D721Med (cell line): ENCODE results near the gene PGAP3.

Experiments
- DNase-seq: peaks from one replicate; pipeline ENCODE4 v3.0.0; 2011; ENCODE audit warnings: low spot score; ENCODE audit not compliant: insufficient read length
- FAIRE-seq: peaks from 2 replicates; lab custom pipeline; 2011; peaks lifted over from hg19 to GRCh38; lab: Jason Lieb, UNC
- TF ChIP-seq, protein P1 (sequence below): IDR thresholded peaks from 2 replicates; pipeline ENCODE4 v1.5.1; 2012; ENCODE audit warnings: mild to moderate bottlenecking, control low read depth; ENCODE audit not compliant: insufficient read depth; ENCODE audit errors: missing control alignments

PGAP3 gene

DNA sequence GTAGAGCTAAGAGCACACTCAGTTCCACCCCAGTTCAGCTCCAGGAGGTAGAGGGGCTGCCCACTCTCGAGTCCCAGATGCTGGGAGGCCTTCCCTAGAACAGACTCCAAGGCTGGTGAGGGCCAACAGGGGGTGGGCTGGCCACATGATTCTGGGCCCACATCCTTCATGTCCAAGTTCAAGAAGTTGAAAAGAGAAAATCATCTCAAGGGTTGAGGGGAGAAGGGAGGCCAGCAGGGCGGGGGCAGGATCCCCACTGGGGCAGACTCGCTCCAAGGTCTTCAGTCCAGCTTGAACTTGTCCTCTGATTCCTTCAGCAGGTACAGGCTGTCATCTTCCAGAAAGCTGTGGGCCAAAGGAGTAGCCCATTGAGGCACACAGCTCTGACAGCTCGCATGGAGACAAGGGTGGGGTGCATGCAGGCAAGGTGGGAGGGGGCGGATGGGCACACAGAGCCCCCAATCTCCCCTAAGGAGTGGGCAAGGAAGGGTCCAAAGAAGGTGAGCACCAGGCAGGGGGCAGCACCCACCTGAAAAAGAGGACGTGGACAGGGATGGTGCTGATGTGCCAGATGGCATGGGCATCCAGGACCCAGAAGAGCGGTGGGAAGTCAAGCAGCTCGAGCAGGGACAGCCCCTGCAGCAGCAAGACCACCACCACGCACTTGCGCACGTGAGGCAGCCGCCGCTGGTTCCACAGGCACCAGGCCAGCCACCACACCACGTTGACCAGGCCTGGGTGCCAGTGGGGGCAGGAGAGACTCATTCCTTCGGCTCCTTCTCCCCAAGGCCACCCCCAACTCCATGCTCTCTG, 15.1 kb downstream of the PGAP3 start:
- no peak for FAIRE-seq
- TF ChIP-seq, protein P1, sequence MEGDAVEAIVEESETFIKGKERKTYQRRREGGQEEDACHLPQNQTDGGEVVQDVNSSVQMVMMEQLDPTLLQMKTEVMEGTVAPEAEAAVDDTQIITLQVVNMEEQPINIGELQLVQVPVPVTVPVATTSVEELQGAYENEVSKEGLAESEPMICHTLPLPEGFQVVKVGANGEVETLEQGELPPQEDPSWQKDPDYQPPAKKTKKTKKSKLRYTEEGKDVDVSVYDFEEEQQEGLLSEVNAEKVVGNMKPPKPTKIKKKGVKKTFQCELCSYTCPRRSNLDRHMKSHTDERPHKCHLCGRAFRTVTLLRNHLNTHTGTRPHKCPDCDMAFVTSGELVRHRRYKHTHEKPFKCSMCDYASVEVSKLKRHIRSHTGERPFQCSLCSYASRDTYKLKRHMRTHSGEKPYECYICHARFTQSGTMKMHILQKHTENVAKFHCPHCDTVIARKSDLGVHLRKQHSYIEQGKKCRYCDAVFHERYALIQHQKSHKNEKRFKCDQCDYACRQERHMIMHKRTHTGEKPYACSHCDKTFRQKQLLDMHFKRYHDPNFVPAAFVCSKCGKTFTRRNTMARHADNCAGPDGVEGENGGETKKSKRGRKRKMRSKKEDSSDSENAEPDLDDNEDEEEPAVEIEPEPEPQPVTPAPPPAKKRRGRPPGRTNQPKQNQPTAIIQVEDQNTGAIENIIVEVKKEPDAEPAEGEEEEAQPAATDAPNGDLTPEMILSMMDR: no peak

DNA sequence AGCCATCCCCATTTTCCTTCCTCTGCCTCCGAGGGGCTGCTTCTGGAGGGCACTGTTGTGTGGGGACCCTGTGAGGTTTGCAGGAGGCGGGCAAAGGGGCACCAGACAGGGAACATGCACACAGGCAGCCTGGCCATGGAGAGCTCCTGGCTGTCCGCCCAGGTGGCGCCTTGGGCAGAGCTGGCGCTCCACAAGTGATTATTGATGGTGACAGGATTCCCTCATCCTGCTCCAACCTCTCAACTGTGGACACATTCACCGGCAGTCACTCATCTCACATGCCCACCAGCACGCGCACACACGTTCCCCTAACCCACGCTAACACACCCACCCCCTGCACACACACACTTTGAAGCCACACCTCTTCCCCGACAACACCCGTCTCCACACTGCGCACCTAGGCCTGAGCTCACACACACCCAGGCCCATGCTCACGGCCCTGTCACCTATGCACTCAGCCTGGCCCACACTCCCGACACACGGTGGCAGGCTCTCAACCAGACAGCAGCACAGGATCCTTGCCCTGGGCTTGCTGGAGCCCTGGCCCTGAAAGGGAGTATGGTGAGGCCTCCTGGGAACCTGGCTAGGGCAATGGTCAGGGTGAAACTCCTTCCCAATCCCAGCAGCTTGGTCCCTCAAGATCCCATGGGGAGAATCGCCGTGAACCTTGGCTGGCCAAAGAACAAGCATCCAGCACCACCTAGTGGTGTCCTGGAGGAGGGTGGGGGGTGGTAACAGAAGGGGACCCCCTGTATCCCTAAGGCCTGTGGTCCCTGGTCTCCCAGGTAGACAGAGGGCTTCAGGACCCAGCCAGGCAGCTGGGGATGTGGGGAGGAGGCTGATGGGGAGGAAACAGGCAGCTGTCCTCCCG, 16.0 kb downstream of the PGAP3 start:
- FAIRE-seq: no peak
- TF ChIP-seq, protein P1: peak; percentile 76
- peak; percentile 92 for DNase-seq

More for the DNA sequence above, 15.1 kb downstream of the PGAP3 start:
- no peak for DNase-seq

DNA sequence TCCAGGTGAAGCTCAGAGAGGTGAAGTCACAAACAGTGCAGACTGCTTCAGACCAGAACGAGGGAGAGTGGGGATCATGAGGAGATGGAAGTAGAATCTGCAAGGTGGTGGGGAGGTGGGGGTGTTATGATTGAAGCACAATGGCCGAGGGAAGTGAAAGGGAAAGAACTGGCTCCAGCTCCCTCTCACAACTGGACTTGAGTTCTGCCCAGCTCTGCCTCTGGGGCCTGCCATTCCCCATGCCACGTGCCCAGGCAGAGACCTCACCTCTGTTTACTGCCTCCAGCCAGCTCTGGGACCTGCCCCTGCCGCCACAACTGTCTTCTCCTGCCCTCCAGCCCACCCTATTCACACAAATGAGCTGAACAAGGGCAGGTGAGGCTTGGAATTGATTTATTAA, 17.1 kb downstream of the PGAP3 start:
- DNase-seq: no peak
- no peak for FAIRE-seq
- TF ChIP-seq, protein P1: no peak

DNA sequence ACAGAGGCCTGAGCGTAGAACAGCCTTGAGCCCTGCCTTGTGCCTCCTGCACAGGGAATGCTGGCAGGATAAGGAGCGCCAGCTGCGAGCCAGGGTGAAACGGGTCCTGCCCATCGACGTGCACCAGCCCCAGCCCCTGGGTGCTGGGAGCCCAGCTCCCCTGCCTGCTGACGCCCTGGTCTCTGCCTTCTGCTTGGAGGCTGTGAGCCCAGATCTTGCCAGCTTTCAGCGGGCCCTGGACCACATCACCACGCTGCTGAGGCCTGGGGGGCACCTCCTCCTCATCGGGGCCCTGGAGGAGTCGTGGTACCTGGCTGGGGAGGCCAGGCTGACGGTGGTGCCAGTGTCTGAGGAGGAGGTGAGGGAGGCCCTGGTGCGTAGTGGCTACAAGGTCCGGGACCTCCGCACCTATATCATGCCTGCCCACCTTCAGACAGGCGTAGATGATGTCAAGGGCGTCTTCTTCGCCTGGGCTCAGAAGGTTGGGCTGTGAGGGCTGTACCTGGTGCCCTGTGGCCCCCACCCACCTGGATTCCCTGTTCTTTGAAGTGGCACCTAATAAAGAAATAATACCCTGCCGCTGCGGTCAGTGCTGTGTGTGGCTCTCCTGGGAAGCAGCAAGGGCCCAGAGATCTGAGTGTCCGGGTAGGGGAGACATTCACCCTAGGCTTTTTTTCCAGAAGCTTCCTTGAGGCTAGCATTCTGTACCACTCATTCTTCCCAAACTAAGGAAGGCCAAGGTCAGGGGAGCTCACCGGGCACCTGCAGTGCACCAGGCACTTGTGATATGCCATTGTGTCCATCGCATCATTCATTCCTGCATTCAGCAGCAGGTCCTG, 17.7 kb downstream of the PGAP3 start:
- no peak for FAIRE-seq
- no peak for DNase-seq
- TF ChIP-seq, protein P1: no peak

DNA sequence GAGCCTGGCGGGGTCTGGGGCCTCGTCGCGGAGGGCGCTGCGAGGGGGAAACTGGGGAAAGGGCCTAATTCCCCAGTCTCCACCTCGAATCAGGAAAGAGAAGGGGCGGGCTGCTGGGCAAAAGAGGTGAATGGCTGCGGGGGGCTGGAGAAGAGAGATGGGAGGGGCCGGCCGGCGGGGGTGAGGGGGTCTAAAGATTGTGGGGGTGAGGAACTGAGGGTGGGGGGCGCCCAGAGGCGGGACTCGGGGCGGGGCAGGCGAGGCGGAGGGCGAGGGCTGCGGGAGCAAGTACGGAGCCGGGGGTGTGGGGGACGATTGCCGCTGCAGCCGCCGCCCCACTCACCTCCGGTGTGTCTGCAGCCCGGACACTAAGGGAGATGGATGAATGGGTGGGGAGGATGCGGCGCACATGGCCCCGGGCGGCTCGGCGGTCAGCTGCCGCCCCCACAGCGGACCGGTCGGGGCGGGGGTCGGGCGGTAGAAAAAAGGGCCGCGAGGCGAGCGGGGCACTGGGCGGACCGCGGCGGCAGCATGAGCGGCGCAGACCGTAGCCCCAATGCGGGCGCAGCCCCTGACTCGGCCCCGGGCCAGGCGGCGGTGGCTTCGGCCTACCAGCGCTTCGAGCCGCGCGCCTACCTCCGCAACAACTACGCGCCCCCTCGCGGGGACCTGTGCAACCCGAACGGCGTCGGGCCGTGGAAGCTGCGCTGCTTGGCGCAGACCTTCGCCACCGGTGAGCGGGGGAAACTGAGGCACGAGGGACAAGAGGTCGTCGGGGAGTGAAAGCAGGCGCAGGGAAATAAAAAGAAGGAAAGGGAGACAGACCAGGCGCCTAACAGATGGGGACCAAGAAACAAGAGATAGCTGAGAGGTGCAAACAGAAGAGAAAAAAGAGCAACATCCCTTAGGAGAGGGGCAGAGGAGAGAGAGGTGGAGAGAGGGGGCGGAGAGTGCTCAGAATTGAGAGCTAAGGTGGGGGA, 19.6 kb downstream of the PGAP3 start, which contains the start of gene PNMT:
PNMT (plus strand) TSS at position 509 of the 980 bp plus-strand sequence; CDS start at position 532, 23 bp downstream.
- TF ChIP-seq, protein P1: peak; percentile 62
- no peak for DNase-seq
- no peak for FAIRE-seq
